DND-41 (cell line): ENCODE measurements around the gene NOX4.
"Not testable (repeated sequence)": the region's sequence is repeated elsewhere in the genome, so short reads cannot be mapped to it uniquely, and the experiment has no call there.

ENCODE experiments used
- ATAC-seq: fragments of 200-7000 bp; cut with Tn5 transposase; 3 replicates; pipeline ENCODE4 v1.9.1; 2021; ENCODE audit warnings: low read depth; ENCODE audit not compliant: insufficient read depth
- DNase-seq: peaks from one replicate; pipeline ENCODE4 v3.0.0-alpha.2; 2020
- H2AFZ ChIP-seq: 2 replicates; pipeline ENCODE4 v1.6.0; 2012; ENCODE audit warnings: low read depth, low read length
- H3K27ac ChIP-seq: 2 replicates; pipeline ENCODE4 v1.5.1; 2012; ENCODE audit warnings: low read length, inconsistent platforms
- H3K27me3 ChIP-seq: fragments of 200-600 bp; sonication (generic); 2 replicates; pipeline ENCODE4 v1.6.0; 2012; ENCODE audit warnings: low read length, mild to moderate bottlenecking, inconsistent platforms; ENCODE audit not compliant: insufficient read depth, poor library complexity
- H3K36me3 ChIP-seq: 2 replicates; pipeline ENCODE4 v1.5.1; 2012; ENCODE audit warnings: low read length, inconsistent platforms; ENCODE audit not compliant: insufficient read depth
- H3K4me1 ChIP-seq: 2 replicates; pipeline ENCODE4 v1.5.1; 2012; ENCODE audit warnings: mild to moderate bottlenecking, low read length; ENCODE audit not compliant: insufficient read depth
- H3K4me2 ChIP-seq: 2 replicates; pipeline ENCODE4 v1.6.0; 2012; ENCODE audit warnings: mild to moderate bottlenecking, moderate library complexity, low read length, inconsistent platforms; ENCODE audit not compliant: insufficient read depth
- H3K4me3 ChIP-seq, 2 experiments: fragments of 200-600 bp in 1 of 2; shearing (Covaris generic) in 1 of 2; 2 replicates each; pipeline ENCODE4 v1.5.1; 2012 to 2016; ENCODE audit warnings: inconsistent platforms in 2 of 2, low read length in 2 of 2, mild to moderate bottlenecking in 2 of 2, low read depth in 1 of 2, moderate library complexity in 1 of 2
- H3K79me2 ChIP-seq: 2 replicates; pipeline ENCODE4 v1.6.0; 2012; ENCODE audit warnings: low read length, inconsistent platforms; ENCODE audit not compliant: insufficient read depth
- H3K9ac ChIP-seq: 2 replicates; pipeline ENCODE4 v1.6.0; 2012; ENCODE audit warnings: low read depth, mild to moderate bottlenecking, inconsistent platforms, low read length, moderate library complexity
- H3K9me3 ChIP-seq: 2 replicates; pipeline ENCODE4 v1.5.1; 2012; ENCODE audit warnings: low read length, moderate library complexity, mild to moderate bottlenecking, inconsistent platforms; ENCODE audit not compliant: insufficient read depth, severe bottlenecking
- H4K20me1 ChIP-seq: 2 replicates; pipeline ENCODE4 v1.6.0; 2012; ENCODE audit warnings: low read length; ENCODE audit not compliant: insufficient read depth
- CTCF ChIP-seq: IDR thresholded peaks from 2 replicates; pipeline ENCODE4 v1.5.1; 2012; ENCODE audit warnings: borderline replicate concordance, low read length, moderate library complexity, mild to moderate bottlenecking; ENCODE audit not compliant: poor library complexity, severe bottlenecking; ENCODE audit errors: extremely low read depth
- EZH2 ChIP-seq: IDR thresholded peaks from 3 replicates; pipeline ENCODE4 v1.6.1; 2012; ENCODE audit warnings: borderline replicate concordance, low read depth, mild to moderate bottlenecking, moderate library complexity, low read length, inconsistent platforms; ENCODE audit not compliant: severe bottlenecking

Gene NOX4

GRCh38 chr11:89378986-89379385, 112.2 kb downstream of the NOX4 start:
- not testable (repeated sequence) for H3K9ac ChIP-seq, H2AFZ ChIP-seq, DNase-seq, H3K27ac ChIP-seq, H4K20me1 ChIP-seq, H3K36me3 ChIP-seq, H3K79me2 ChIP-seq, H3K4me2 ChIP-seq, H3K9me3 ChIP-seq, H3K4me1 ChIP-seq, H3K4me3 ChIP-seq, ATAC-seq, H3K27me3 ChIP-seq

DNA sequence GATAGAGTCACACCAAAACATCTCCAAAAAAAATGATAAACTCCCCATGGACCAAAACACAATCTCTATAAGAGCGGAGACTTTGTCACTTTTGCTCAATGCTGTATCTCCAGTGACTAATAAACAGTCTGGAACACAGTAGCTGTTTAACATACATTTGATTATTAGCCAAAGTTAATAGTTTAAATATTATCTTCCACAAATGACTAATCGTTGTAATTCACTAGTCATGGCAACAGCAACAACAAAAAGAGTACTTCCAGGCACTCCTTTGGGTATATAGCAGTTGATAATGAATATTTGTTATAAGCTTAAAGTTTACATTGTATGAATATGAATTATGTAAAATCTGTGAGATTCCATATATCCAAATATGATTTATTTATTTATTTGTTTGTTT, 121.8 kb downstream of the NOX4 start:
- not testable (repeated sequence) for H2AFZ ChIP-seq, H3K4me2 ChIP-seq, H3K27me3 ChIP-seq, H3K4me3 ChIP-seq, H3K27ac ChIP-seq, H3K9ac ChIP-seq, H3K79me2 ChIP-seq, H3K9me3 ChIP-seq, DNase-seq, H3K4me1 ChIP-seq, ATAC-seq, H3K36me3 ChIP-seq, H4K20me1 ChIP-seq

- H3K27me3 ChIP-seq, H2AFZ ChIP-seq, DNase-seq, H3K9me3 ChIP-seq, H3K27ac ChIP-seq, H3K4me2 ChIP-seq, H3K9ac ChIP-seq, H3K4me3 ChIP-seq, H4K20me1 ChIP-seq, H3K4me1 ChIP-seq, H3K79me2 ChIP-seq, H3K36me3 ChIP-seq, ATAC-seq: not testable (repeated sequence)
Observed at GRCh38 chr11:89364856-89365255, 126.3 kb downstream of the NOX4 start.

DNA sequence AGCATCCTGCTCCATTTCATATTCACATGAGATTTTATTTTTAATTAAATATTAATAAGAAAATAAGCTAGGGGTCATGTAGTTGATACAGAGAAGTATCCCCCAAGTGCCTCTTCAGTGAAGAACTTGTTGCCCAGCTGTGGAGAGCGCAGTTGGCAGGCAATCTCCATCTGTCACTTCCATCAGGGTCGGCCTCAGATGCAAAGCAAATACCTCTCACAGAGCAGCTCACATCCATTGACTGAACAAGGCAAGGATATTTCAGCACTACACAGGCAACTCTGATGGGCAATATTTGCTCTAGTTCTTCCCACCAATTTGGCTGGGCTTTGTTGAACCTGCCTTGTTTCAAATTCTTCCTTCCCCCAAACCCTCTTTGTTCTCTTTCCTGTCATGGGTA, 129.4 kb downstream of the NOX4 start:
- no peak for TF ChIP-seq EZH2
- no peak for TF ChIP-seq CTCF
- no peaks in the 10 kb centered on the region for H3K36me3 ChIP-seq
- no peaks in the 10 kb centered on the region for H3K9me3 ChIP-seq
- DNase-seq (no peak), ATAC-seq (no peak)
- H3K4me1 ChIP-seq = no peaks in the 10 kb centered on the region
- no peak overlapping the region for H3K4me2 ChIP-seq
- H3K4me3 ChIP-seq = no peak overlapping the region
- H2AFZ ChIP-seq = no peak overlapping the region
- H3K79me2 ChIP-seq = no peaks in the 10 kb centered on the region
- no peak overlapping the region for H3K9ac ChIP-seq
- no peaks in the 10 kb centered on the region for H4K20me1 ChIP-seq
- no peak overlapping the region for H3K27ac ChIP-seq
- H3K27me3 ChIP-seq = no peaks in the 10 kb centered on the region

DNA sequence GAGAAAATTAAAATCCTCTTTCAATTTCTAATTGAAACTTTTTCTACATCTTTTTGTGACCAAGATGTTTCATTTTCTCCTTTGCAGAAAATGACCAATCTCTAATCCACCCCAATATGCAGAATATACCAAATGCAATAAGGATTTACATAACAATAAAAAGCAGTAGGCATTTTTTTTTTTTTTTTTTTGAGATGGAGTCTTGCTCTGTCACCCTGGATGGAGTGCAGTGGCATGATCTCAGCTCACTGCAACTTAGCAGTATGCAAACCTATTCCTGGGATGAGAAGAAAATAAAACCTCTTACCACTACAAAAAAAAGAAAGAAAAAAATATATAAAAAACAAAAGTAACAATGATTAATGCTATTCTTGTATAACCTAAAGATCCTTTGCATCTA, 132.0 kb downstream of the NOX4 start:
- H3K27me3 ChIP-seq, H4K20me1 ChIP-seq, H3K27ac ChIP-seq, H3K36me3 ChIP-seq, H3K4me1 ChIP-seq, H3K4me3 ChIP-seq, H3K79me2 ChIP-seq, H3K9me3 ChIP-seq, DNase-seq, H3K4me2 ChIP-seq, H3K9ac ChIP-seq, ATAC-seq, H2AFZ ChIP-seq: not testable (repeated sequence)
